GM04504 (cell line): ENCODE results near the gene MC3R.
"Not testable (repeated sequence)": the region's sequence is repeated elsewhere in the genome, so short reads cannot be mapped to it uniquely, and the experiment has no call there.

Source experiments
- DNase-seq: peaks from one replicate; pipeline ENCODE4 v3.0.0-alpha.2; 2012; ENCODE audit warnings: low read depth

The MC3R gene

DNA sequence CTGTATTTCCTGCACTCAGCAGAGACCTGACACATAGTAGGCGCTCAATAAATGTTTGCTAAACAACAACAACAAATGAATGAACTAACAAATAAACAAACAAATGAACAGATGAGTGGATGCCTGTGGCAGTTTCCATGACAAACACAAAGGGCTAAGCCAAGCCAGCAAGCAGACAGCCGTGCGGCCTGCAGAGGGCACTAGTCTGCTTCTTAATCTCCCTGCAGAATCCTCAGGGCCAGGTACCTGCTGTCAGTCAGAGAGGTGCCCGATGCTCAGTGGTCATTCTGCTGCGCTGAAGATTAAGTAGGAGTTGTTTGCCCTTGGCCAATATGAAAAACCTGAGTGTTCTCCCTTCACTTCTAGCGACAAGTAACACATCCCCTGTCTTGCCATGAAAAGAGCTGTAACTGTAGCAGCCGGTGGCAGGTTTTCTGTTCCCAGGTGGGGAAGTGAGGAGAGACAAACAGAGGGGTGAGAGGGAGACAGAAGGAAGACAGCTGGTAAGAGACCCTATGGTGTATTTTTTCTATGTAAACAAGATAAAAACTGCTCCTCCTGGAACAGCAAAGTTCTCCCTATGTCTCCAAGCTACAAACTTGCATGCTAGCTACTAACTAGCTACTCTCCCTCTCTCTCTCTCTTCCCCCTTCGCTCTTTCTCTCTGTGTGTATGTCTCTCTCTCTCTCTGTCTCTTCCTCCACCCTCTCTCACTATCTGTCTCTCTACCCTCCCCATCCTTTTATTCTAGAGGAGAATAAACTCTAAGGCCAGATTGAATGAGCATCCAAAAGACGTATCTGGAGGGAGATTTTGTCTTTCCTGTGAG, at the start of gene MC3R:
Gene MC3R (plus strand): TSS at position 779 of the 829 bp plus-strand sequence. CDS start 112 bp downstream, outside the sequence.
- peak; percentile 8 for DNase-seq

DNA sequence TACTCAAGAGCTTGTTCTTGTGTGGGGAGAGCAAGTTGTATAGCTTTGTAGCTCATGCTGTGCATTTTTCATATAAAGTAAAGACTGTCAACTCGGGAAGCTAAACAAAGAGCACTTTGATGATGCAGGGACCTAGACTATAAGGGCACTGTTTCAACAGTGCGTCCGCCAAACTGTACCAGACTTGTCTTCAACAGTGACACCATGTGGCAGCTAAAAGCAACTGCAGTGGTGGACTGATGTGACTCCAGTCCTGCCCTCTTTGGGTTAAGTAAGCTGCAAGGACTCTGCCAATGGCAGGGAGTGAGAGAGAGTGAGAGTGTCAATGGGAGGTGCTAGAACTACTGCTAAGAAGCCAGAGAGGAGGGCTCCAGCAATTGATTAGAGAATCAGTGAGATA, 48.1 kb upstream of the MC3R start:
- DNase-seq: no peak

DNA sequence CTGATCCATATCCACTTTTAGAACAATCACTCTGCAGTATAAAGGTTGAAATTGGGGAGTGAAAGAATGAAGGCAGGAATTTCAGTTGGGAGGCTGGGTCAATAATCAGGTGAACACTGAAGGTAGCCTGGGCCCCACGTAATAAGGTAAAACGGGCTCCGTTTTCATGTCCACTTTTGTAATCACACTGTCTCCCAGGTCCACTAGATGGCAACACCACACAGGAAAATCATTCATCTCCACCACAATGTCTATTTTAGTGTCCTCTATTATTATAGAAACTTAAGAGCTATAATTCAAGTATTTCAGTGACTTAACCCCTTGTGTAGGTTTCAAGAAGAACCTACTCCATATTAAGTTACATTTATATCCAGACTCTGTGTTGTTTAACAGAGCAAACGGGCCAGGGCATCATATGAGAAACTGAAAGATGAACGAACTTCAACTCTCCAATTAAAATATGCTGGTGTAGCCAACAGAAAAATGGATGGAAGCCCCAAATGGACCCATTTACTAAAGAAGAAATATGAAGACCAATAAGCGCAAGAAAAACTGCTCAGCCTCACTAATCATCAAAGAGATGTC, 45.9 kb upstream of the MC3R start:
- no peak for DNase-seq

DNA sequence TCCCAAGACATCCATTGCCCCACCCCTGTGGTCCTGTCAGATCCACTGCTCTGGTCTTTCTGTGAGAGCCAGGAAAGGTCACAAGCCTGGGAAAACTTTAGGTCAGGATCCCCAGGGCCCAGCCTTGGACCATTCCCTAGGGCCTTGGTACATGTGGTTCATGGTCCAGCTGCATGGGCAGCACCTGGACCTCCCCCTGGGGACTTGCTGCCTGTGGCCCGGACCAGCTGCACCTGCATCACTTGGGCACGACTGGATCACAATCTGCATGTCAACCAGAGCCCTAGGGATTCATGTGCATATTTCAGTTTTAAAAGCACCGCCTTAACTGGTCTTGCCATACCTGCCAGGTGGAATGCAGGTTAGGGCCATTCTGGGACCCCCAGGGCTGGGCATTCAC, 44.3 kb upstream of the MC3R start:
- DNase-seq: no peak

DNA sequence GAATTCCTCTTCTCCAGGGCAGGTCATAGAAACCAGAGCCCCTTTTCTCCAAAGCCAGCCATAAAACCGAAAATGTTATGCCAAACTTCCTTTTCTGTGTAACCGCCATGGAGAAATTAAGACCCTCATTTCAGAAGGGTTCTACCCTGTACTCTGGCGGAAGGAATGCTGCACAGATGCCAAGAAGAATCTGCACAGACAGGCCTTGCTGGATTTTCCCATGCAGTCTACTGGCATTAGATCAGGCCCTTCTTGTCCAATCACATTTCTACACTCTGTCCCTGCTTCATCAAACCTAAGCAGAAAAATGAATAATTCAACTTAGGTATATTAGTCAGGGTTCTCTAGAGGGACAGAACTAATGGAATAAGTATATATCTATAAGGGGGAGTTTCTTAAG, 43.2 kb upstream of the MC3R start:
- no peak for DNase-seq

DNA sequence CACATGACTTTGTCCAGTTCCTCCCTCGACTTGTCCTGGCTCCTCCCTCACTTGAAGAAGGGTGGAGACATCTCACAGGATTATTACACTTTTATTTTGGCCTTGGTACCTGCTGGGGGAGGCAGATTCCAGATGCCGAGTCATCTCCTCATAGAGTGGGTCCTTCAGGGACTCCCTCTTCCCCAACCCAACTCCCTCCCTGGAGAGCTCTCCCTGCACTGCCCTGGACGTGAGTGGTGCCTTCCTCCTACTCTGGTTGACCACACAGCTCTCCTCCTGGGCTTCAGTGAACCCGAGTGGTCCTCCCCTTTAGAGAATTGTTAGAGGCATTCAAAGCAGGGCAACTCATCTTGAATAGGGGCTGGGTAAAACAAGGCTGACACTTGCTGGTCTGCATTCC, 40.9 kb upstream of the MC3R start:
- no peak for DNase-seq

DNA sequence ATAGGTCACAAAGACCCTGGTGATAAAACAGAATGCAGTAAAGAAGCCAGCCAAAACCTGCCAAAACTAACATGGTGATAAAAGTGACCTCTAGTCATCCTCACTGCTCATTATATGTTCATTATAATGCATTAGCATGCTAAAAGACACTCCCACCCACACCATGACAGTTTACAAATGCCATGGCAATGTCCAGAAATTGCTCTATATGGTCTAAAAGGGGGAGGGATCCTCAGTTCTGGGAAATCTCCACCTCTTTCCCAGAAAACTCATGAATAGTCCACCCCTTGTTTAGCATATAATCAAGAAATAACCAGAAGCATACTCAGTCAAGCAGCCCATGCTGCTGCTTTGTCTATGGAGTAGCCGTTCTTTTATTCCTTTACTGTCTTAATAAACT, 40.4 kb upstream of the MC3R start:
- no peak for DNase-seq

DNA sequence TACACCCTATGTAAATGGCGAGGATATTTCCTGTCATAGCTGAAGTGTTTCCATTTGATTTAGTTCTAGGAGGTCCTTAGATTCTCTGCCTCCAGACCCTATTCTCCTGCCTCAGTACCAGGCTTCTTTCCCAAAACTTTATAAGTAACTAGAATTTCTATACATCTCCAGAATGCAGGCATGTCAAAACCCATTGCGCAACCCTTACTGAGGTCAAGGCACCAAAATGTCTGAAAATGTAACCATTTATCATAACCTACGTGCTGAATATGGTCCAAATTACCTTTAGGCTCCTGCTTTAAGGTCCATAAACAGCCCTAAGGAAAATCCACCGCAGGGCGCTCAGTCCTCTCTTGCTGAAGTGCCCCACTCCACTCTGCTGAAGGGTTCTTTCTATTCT, 37.5 kb upstream of the MC3R start:
- DNase-seq: no peak

DNA sequence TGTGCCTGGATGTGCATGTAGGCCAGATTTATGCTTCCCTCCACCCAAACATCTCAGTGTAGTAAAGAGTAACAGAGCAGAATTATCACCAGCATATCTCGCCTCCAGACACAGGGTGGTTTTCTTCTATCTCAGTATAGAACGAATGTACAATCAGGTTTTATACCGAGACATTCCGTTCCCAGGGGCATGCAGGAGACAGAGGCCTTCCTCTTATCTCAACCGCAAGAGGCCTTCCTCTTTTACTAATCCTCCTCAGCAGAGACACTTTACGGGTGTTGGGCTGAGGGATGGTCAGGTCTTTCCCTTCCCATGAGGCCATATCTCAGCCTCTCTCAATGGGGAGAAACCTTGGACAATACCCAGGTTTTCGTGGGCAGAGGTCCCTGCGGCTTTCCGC, 36.4 kb upstream of the MC3R start:
- no peak for DNase-seq

DNA sequence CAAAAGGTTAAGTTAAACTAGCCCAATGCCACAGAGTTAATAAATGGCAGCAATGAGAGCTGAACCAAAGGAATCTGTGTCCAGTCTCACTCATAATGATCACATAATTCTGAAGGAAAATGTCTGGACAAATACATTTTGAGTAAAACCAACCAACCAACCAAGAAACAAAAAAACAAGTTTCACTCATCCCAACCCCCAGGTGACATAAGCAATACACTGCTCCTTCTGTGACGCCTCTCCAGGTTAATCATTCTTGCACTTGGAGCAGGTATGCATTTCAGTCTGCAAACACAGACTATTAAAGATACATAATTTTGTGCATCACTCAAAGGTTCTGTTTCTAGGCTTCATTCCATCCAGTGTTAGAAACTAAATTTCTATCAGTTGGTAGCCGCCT, 35.2 kb upstream of the MC3R start:
- DNase-seq: no peak

DNA sequence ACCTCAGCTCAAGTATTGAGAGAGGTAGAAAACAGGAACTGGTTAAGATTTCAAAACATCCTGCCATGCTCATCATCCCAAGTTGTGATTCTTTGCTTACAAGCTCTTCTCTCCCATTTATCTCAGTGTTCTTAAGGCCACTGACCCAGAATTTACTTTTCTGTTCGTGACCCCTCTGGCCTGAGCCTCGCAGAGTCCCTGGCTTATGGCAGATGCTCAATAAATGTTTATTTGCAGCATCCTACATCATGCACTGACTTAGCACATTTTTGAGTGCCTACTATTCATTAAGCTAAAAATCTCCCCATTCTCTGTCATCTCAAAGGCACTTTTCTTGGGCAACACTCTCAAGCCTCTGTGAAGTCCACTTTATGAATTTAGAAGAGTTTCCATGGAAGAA, 33.4 kb upstream of the MC3R start:
- no peak for DNase-seq

DNA sequence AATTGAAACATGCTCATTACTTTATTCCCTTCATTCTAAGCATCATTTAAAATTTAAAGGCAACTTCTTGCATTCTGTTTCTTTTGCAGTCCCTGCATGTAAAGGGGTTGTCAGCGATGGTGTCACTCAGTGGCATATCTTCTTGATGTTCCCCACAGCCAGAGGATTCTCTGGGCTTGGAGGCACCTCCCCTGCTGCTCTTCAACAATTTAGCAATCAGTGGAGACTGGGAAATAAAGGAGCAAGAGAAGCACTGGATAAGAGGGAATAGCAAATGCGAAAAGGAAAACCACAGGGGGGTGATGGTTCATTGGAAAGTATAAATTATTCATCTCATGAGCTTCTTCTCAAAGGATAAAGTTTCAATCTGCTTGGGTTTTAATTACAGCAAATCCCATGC, 30.7 kb upstream of the MC3R start:
- DNase-seq: no peak

DNA sequence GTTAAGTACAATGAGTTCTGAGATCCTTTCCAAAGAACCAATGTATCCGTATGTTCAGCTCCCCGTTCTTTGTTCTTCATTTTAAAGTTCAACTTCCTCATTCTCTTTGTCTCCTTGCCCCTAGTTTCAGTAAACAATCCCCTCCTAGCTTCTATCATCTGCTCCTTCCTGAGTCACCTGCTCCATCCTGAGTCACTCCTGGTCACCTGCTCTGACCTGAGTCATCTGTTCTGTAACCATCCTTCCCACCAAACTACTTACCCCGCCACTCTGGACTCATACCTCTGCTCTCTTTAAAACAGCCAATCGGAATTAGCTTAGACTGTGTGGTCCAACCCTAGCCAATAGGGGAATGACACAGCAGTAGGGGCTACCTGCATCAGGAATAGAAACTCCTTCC, 27.3 kb upstream of the MC3R start:
- not testable (repeated sequence) for DNase-seq

DNA sequence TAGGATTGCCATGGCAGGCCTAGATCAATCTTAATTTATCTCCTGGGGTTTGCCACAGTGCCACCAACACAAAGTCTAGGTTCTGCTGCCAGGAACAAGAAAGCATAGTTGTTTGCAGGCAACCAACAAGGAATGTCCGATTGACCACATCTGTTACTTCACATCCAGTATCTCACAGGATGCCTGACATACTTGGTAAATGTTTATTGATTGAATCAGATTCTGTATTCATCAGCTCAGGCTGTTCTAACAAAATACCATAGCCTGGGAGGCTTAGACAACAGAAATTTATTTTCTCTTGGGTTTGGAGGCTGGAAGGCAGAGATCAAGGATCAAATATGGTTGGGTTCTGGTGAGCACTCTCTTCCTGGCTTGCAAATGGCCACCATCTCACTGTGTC, 26.3 kb upstream of the MC3R start:
- no peak for DNase-seq

DNA sequence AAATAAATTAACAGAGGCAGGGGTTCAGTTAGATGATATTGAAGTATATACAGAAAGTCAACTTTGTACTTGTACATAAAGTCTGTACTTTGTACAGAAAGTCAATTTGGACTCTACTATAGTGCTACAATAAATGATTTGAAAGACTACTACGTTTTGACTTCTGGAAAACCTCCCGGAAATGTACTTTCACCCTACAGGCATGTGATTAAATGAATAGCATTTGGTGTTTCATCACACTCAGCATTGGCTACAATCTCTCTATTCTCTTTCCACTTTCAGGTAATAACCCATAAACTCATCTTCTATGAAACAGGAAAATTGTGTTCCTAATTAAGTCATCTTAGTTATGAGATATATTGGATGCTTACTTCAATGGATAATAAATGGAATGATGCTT, 25.6 kb upstream of the MC3R start:
- no peak for DNase-seq

DNA sequence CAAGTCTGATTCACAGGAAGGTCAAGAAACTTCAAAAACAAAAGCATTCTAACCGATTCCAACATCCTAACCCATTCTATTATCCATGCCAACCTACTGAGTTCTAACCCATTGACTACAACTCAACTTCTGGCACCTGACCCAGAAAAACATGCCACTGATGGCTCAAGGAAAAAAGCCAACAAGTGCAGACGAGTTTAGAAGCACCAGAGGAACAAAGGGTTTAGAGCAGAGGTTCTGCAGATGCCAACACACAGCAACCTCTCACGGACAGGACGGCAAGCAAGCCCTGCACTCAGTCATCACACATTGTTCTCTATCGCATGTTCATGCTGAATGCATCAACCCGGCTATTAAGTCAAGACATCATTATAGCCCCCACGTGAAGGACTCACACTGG, 25.2 kb upstream of the MC3R start:
- DNase-seq: no peak

DNA sequence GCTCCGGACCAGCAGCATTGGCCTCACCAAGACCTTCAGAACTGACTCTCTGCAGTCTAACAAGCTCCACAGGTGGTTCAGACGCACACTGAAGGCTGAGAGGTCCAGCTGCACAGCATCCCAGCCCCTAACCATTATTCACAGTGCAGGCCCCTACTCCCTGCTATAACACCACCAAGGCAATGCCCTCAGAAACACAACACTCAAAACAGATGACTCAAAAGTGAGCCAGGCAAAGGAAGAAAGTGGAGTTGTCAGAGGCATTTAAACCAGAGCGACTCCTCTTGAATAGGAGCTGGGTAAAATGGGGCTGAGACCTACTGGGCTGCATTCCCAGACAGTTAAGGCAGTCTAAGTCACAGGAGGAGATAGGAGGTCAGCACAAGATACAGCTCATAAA, 20.5 kb upstream of the MC3R start:
- DNase-seq: no peak

DNA sequence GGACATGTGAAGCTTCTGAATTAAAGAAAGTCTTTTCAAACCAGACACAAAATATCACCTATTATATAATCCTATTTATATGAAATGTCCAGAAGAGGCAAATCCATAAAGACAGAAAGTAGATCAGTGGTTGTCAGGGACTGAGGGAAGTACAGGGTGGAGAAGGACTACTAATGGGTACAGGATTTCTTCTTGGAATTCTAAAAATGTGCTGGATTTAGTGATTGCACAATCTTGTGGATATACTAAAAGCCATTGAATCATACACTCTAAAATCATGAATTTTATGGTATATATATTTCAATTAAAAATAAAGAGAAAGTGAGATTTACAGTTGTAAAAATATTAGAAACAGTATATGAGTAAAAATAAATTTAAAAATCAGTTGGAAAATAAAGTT, 18.7 kb upstream of the MC3R start:
- no peak for DNase-seq

DNA sequence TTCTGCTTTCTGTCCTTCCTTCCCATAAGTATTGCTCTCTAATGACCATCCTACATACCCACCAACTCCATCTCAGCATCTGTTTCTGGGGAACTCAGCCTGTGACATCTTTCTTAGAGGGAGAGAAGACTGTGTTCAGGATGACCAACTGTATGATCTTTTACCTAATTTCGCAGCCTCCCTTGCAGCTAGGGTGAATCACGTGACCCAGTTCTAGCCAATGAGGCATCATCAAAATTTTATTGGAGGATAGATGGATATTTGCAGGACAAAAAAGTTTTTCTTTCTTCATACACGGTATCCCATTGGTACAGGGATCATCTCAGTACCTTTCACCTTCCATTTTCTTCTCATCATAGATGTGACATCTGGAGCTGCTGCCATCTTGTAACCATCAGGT, 14.4 kb upstream of the MC3R start:
- DNase-seq: no peak

DNA sequence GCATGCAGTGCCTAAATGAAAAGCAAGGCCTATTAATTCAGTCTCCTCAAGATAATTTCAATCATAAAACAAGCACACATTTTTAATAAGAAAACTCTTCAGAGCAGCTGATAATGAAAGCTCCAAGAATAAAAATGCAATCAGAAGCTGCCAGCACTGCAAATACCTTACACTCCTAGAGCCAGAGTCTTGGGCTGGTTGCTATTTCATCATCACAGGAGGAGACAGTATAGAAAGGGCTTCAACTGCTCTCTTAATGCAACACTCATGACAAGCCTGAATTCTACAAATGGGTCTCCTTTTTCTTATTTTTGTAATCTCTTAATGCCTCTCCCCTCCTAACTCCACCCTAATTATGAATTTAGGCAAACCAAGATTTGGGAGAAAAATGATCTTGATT, 11.2 kb upstream of the MC3R start:
- DNase-seq: no peak

DNA sequence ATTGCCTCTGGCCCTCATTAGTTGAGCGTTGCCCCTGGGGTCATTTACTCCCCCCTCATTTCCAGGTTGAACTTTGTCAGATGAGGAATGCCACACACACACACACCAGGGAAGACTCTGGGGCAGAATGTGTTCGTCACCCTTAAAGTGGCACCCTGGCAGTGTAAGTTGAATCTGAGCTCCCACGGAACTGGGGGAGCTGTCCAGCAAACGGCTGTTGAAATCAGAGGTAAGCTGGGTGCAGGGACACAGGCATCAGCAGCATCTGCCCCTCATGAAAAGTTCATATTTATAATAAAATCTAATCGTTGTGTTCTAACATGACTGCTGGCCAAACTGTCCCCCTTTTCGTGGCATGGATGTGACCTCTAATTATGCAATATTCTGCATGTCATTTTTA, 4.3 kb upstream of the MC3R start:
- DNase-seq: no peak

DNA sequence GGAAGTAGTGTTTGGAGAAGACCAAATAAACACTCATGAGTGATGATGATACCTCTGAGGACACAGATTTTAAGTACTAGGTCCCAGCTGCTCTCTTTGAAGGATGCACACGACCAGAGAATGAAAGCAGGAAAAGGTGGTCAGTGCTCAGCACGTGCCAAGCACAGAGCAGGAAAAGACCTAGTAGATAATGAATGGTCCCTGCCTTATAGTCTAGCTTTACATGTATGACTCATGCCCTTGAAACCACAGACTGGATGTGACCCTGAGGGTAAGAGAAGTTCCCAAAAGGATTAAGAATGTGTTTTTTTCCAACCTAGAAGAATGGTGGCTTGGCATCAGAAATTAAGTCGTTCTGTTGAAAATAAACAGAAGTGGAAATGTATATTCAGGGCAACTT, 2.8 kb upstream of the MC3R start:
- DNase-seq: no peak

DNA sequence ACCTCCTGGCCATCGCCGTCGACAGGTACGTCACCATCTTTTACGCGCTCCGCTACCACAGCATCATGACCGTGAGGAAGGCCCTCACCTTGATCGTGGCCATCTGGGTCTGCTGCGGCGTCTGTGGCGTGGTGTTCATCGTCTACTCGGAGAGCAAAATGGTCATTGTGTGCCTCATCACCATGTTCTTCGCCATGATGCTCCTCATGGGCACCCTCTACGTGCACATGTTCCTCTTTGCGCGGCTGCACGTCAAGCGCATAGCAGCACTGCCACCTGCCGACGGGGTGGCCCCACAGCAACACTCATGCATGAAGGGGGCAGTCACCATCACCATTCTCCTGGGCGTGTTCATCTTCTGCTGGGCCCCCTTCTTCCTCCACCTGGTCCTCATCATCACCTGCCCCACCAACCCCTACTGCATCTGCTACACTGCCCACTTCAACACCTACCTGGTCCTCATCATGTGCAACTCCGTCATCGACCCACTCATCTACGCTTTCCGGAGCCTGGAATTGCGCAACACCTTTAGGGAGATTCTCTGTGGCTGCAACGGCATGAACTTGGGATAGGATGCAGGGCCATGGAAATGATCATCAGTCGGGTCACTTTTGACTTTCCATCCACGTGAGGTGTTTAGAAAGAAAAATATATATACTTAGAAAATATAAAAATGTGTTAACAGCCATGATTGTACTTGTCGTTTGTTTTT, 868 bp downstream of the MC3R start:
- DNase-seq: no peak
